GM19238 (cell line): ENCODE measurements around the gene EFCAB7.

ENCODE experiments used
- DNase-seq: peaks from one replicate; pipeline ENCODE4 v3.0.0; 2011; ENCODE audit warnings: low spot score; ENCODE audit not compliant: insufficient read length

Gene EFCAB7

DNA sequence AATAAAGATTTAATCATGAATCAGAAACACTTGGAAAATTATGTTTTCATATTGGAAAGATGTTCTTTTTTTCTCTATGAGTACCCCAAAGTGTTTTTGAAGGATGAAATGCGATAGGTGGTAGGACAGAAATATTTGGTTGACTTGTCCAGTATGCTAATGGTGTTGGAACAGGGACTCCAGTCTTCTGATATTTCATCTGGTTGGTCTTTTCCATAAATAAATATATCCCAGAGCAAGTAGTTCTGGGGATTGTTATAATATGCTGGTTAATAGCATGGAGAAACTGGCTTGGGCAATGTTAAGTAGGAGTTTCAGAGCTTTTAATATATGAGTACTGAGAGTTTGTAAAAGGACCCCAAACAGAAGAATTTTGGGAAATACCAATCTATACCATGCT lies 78.6 kb downstream of the EFCAB7 start:
- no peak for DNase-seq

DNA sequence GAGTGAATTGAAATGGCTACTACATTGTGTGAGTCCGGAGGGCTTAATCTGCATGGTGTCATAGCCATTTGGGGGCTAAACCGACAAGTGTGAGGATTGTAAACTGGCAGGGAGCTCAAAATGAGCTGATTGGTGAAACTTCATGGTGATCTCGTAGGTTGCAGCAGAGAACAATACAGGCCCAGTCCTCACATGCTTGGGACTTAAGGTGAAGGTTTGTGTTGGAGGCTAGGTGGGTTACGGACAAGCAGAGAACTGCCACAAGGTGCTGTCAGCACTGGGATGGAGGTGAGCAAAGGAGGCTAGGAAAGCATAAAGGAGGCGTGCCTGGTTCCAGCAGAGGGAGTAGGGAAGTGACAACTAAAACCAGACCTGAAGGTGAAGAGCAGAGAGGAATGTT lies 79.3 kb downstream of the EFCAB7 start:
- DNase-seq = no peak

DNA sequence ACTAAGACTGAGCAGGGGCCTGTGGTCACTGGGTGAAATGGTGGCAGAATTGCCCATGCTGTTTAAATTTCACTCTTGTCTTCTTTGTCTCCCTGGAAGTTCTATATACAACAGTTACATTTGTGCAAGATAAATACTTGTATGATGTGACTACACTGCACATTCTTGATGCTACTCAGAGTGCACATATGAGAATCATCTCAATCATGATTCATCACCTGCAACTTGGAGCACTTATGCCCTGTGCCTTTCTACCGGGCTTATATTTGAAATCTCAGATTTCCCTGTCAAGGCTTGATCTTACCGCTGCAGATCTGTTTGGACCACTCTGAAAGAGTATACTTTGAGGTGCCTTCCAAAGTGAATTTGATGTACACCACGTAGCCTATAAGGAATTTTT lies 80.5 kb downstream of the EFCAB7 start:
- no peak for DNase-seq

DNA sequence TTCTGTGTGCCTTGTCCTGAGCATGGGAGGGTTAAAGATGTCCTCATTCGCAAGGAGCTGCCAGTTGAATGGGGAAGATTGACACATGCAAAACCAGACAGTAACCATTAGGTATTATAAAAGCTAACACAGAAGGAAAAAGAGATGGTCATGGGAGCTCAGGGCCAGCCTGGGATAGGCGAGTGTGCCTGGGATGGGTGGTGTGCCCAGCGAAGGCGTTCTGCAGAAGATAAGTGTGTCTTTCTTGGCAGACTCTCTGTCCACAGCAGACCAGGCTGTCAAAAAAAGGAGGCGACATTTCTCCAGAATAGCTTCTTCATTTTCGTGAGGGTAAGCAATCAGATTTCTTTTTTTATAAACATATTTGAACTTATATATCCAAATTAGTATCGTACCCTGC lies 84.0 kb downstream of the EFCAB7 start:
- no peak for DNase-seq

DNA sequence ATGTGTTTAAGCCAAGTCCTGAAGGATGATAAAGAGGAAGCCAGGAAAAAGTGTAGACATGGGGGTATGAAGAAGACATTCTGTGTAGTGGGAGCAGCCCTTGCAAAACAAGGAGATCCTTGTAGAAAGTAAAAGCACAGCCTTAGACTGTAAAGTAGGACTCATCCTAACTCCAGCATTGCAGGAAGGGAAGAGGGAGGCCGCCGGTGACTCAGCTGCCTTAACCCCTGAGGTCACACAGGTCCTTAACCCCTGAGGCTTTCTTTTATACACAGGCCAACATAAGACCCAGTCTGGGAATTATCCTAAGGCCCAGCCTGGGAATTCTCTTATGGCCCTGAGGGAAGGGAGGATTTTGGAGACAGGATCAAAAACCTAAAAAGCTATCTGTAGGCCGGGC lies 87.9 kb downstream of the EFCAB7 start:
- no peak for DNase-seq

DNA sequence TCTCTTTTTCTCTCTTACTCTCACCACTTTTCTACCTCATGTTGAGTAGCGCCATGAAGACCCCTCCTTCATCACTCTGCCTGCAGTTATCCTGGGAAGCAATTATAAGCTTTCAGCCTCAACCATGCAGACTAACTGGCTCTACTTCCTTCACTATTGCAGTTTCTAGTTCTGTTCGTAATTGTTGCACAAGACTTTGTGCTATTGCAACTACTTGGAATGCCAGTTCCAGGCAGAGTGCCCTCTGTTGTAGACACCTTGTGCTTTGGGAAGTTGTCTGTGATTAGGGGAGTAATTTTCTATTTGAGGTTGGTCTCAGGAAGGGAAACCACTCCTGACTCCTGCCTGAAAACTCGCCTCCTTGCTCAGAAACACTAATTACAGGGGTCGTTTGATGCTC lies 89.2 kb downstream of the EFCAB7 start:
- no peak for DNase-seq

DNA sequence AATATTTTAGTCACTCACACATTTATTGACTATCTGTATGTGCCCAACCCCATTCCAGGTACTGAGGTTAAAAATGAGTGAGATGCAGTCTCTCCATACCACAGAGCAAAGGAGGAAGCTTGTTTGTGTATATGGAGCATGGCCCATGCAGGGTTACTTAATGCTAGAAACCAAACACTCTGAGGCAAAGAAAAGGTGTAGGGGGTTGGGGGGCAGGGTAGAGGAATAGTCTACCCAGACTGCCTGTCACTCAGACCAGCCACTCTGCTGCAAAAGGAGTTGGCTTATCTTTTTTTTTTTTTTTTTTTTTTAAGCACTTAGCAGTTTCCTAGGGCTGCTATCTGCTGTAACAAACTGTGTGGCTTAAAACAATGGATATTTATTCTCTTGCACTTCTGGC lies 89.6 kb downstream of the EFCAB7 start:
- no peak for DNase-seq

DNA sequence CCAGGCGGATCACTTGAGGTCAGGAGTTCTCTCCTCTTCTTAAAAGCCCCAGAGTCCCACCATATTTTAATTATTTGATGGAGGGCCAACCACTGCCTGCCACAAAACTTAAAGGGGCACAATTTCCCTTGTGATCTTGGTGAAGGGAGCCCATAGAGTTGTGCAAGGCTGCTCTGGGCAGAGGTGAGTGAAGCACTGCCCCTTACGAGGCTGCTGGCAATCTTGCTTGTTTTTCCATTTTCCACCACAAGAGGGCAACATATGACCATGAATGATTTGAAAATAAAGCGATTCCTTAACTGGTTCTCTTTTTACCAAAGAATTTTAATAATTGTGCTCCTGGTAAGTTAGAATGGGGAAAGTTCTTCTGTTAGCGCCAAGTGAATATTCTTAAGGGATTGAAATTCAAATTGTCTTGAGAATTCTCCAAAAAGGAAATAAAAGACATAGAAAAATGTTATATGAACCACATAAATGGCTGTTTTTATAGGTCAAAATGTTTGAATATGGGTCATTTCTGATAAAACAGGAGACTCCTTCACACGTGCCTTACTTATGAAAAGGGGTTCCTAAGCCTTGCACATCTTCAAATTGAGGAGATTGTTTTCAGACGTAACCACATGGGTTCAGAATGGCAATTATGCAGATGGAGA lies 92.6 kb downstream of the EFCAB7 start:
- DNase-seq = peak; percentile 34

DNA sequence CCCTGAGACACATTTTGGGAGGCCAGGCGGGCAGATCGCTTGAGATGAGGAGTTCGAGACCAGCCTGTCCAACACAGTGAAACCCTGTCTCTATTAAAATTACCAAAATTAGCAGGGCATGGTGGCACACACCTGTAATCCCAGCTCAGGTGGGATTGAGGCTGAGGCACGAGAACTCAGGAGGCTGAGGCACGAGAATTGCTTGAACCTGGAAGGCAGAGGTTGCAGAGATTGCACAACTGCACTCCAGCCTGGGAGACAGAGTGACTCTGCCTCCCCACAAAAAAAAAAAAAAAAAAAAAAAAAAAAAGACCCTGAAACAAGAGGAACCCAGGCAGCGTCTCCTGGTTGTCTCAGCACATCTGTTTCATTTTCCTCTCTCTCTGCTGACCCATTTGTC lies 94.1 kb downstream of the EFCAB7 start:
- DNase-seq = no peak

DNA sequence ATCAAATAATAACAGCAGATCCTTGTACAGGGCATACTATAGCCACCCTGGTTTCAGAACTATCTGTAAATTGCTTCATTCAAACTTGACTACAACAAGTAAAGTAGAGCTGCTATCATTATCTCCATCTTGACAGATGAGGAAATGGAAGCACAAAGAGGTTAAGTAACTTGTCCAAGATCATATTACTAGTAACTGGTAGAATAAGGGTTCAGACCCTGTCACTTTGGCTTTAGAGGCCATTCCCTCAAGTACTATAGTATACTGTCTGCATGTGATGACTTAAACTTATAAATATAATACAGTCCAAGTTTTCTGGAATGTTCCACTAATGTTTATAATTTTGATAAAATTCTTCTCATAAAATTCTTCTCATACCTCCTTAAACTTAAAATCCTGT lies 94.7 kb downstream of the EFCAB7 start:
- DNase-seq = no peak

DNA sequence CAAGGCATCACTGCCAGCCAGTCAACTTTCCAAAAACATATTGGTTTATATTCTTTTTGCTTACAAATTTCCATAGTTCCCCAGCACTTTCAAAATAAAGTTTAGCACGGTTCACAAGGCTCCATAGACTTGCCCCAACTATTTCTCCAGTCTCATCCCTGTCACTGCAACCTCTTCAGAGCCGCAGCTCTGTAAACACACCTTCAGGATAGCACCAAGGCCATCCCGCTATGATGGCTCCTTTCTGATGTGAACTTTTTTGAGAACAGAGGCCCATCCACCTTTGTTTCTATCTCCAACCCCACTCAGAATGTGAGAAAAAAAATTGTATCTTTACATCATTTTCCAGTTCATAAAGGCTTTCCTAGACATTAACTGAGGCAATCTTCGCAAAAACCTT lies 96.2 kb downstream of the EFCAB7 start:
- no peak for DNase-seq

DNA sequence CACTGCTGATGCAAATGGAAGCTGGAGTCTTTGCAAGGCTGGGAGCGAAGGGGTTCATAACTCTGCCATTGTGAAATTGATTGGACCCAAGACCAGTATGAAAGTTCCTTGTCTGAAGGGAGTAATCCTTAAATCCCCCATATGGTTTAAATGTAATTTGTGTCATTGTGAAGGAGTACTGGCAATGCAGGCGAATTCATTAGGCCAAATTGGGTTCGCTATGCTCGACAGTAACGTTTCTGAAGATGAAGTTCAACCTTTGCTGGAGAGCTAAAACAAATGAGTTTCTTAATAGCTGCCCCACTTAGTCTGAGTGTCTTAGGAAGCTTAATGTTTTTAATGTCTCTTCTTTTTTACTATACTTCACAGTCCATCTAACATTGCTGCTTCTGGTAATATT lies 97.3 kb downstream of the EFCAB7 start:
- no peak for DNase-seq

DNA sequence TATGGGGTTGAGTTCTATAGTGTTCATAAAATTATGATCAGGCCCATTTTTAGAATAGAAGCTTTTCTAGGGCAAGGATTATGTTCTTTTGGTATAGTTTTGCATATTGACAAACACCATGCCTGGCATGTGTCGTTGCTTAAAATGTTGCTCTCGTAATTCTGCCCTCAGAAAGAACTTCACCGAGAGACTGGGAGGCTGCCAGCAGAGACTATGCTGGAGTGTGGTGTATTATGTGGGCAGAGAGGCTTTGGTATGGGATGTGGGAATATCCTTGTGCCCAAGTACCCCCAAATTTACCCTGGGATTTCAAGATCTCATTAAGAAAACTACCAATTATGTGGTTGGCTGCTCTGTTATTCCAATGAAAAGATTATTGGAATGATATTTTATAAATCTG lies 97.8 kb downstream of the EFCAB7 start:
- DNase-seq = no peak

DNA sequence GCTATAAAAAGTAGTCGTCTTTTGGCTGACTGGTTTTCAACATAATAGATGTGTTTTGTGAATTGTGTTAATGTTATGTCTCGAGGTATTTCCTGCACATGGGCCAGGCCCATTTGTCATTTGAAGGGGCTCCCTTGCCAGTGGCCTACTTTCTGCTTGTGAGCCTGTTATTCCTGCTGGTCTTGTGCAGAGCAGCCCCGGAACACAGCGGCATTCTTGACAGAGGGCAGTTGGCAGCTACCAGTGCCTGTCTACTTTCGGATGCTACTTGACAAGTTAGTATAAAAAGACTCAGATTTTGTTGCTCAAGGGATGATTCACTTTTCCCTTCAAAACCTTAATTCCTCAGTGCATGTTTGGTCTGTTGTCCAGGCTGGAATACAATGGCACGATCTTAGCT lies 98.4 kb downstream of the EFCAB7 start:
- DNase-seq = no peak
